ENCODE results near the gene RARA.
"Not testable (repeated sequence)": the region's sequence is repeated elsewhere in the genome, so short reads cannot be mapped to it uniquely, and the experiment has no call there.

RARA gene

GRCh38 chr17:40361063-40361924 lies 52.3 kb downstream of the RARA start:
- no peak for DNase-seq

DNA sequence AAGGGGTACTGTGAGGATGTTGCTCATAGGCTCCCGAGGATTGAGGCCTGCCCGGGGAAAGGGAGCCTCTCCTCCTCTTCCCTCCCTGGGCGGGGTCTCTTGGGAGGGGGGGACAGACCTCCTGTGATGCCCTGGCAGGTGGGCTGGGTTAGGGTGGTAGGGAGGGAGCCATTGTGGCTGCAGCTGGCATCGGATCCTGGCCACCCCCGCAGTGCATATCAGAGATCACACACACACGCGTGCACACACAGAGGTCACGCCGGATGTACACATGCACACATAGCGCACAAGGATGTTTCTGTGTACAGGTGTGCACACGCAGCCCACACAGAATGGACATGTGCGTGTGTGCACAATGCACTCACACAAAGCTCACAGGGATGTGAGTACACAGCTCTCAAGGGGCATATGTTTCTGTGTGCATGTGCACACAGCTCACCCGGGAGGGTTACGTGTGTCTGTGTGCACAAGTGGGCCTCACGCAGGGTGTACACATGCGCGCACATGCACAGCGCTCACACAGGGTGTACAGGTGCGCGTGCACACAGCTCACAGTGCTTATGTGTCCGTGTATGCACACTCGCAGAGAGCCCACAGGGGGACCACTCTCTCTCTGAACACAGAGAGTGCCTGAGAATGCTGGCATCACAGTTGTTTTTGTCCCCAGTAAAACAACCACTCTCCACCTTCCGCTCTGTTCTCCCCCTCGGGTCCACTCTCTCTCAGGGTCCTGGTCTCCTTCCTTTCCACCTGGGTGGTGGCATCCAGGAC lies 53.1 kb downstream of the RARA start:
- no peak for DNase-seq

DNA sequence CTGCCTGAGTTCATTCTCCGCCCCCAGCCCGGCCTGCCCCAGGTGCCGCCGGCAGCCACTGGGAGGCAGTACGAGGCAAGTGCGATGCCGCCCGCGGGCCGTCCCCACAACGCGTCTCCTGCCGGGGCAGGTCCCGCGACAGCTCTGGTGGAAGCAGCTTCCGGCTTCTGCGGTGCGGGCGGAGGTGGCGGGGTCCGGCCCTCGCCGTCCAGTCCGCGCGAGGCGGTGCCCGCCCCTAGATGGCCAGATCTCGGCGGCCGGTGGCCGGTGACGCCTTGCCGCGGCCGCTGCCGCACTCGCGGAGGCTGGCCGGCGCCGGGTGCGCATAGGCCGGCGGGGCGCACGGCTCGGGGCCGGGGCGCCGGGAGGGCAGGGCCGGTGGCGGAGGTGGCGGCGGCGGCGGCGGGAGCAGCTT lies 53.7 kb downstream of the RARA start:
- peak; percentile 87 for DNase-seq

- peak; percentile 38 for DNase-seq
Measured at GRCh38 chr17:40363111-40363827, 54.3 kb downstream of the RARA start.

- no peak for DNase-seq
Measured at GRCh38 chr17:40364121-40364861, 55.3 kb downstream of the RARA start, which contains the start of gene GJD3. TSS of gene GJD3 (minus strand) at chr17:40364737. CDS start at chr17:40363815, 922 bp downstream.

DNA sequence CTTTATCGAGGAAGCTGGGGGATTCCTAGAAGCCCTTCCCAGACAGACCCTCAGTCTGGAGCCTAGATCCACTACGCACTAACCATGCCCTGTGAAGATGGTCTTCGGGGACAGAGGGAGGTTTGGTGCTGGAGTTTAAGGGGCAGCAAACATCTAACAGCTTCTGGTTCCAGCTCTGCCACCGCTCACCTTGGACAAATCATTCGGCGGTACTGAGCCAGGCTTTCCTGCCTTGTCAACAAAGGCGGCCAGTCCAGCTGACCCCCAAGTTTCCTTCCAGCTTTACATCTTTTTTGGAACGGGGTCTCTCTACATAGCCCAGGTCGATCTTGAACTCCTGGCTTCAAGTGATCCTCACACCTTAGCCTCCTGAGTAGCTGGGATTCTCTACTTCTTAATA lies 55.9 kb downstream of the RARA start:
- no peak for DNase-seq

DNA sequence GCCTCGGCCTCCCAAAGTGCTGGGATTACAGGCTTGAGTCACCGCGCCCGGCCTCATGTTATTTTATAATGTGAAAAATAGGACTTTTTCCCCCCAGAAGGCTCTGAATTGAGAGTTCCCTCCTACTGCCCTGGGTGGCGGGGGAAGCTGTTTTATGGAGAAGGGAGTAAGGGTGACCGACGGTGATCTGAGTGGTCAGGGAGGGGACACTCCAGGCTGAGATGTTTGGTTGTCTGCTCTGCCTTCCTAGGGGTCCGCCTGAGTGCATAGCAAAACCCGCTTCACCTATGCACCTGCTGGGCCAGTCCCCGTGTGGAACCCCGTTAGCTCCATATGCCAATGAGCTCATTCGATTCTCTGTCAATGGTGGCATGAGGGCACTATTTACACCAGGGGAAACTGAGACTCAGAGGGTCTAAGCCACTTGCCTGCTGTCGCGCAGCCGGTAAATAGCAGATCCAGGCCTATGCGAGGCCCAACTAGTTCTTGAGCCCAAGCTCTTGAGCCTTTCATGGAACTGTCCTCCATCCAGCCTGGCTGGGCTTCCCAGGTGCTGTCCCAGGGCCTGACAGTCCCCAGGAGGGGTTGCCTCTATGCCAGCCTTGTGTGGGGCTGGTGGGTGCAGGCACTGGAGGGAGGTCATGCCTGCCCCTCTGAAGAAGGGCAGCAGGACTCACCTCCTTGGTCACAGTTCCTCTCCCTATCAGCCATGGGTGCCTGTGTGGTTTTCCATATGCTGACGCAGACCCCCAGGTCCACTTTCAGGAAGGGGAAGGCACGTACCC lies 57.3 kb downstream of the RARA start:
- DNase-seq: no peak

DNA sequence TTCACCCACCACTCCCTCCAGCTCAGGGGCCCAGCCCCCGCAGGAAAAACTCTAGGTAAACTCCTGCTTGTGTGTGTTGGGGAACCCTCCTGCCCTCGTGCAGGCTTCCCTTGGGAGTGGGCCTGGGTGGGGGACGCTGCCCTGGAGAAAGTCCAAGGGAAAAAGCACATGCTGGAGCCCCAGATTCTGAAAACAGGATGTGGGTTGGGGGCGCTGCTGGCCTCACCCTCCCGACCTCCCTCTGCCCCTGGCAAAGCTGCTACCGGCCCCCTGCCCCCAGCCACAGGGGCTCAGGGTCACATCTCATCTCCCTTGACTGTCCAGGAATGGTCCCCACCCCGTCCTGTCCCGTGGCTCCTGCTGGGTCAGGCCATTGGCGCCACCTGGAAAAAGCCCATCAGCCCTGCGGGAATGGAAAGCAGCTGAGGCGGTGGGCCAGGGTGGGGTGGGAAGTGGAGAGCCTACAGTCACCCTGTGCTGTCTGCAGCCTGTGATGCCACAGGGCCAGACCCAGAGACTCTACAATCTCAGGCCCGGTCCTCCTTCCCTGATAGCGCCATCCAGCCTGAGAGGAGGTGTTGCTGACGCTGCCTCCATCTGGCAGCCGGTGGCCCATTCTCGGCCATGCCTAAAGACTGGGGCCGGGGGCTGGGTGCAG lies 58.0 kb downstream of the RARA start:
- no peak for DNase-seq

GRCh38 chr17:40367728-40368127 lies 58.7 kb downstream of the RARA start:
- DNase-seq: not testable (repeated sequence)

- DNase-seq: no peak
Measured at GRCh38 chr17:40369923-40370322, 60.9 kb downstream of the RARA start.

- no peak for DNase-seq
Measured at GRCh38 chr17:40371261-40371929, 62.4 kb downstream of the RARA start.

- DNase-seq: no peak
Measured at GRCh38 chr17:40372031-40372430, 63.1 kb downstream of the RARA start.

- DNase-seq: peak; percentile 32
Measured at GRCh38 chr17:40372644-40373043, 63.7 kb downstream of the RARA start.

DNA sequence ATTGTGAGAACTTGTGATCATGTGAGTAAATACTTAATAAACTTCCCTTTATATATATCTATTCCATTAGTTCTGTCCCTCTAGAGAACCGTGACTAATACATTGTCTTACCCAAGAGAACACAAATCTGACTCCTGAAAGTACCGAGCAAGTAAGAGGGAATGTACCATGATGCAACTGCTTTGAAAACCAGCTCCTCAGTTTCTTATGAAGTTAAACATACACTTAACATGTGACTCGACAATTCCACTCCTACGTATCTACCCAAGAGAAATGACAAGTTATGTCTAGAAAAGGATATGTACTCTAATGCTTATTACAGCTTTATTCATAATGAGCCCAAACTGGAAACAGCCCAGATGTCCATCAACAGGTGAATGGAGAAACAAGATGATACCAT lies 64.3 kb downstream of the RARA start:
- peak; percentile 98 for DNase-seq

GRCh38 chr17:40373999-40374398 lies 65.0 kb downstream of the RARA start:
- DNase-seq: no peak

- no peak for DNase-seq
Measured at GRCh38 chr17:40374821-40375498, 66.0 kb downstream of the RARA start.

- DNase-seq: not testable (repeated sequence)
Measured at GRCh38 chr17:40375786-40376185, 66.8 kb downstream of the RARA start.

DNA sequence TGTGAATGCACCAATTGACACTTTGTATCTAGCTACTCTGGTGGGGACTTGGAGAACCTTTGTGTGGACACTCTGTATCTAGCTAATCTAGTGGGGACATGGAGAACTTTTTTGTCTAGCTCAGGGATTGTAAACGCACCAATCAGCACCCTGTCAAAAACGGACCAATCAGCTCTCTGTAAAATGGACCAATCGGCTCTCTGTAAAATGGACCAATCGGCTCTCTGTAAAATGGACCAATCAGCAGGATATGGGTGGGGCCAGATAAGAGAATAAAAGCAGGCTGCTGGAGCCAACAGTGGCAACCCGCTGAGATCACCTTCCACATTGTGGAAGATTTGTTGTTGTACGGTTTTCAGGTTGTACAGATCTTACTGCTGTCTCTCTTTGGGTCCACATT lies 67.6 kb downstream of the RARA start:
- DNase-seq: not testable (repeated sequence)

DNA sequence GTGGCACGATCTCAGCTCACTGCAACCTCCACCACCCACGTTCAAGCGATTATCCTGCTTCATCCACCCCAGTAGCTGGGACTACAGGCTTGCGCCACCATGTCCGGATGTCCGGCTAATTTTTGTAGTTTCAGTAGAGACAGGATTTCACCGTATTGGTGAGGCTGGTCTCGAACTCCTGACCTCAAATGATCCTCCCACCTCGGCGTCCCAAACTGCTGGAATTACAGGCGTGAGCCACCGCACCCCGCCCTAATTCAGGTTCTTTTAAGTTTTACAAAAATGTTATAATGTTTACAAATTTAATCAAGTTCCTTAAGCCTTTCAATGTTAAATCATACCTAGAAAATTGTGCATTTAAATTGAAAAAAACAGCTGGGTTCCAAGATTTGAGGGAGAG lies 68.9 kb downstream of the RARA start:
- no peak for DNase-seq

DNA sequence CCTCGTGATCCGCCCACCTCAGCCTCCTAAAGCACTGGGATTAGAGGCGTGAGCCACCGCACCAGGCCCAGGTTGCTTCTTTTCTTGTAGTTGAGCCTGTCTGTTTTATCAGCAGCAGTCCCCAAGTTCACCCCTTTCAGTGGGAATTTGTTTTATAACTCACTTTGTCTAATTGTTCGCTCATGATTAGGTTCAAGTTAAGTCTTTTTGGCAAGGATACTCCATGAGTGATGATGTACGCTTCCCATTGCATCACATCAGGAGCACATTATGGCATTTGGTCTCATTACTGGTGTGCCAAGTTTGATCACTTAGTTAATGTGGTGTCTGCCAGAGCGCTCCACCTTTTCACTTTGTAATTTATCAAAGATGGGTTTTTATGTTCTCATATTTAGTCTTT lies 70.0 kb downstream of the RARA start:
- no peak for DNase-seq
